ENCODE results near the gene AFAP1.

GRCh38 chr4:7900334-7900909 is 39.2 kb downstream of the AFAP1 start:
- no peak for TF ChIP-seq ZNF274 (IDR thresholded peaks at IDR 0.05; ENCODE audit: low read depth, low read length)
- TF ChIP-seq SUZ12 (IDR thresholded peaks at IDR 0.05; ENCODE audit: extremely low read depth, insufficient read depth, insufficient read length) = no peak
